Central memory CD4-positive, alpha-beta T cell (primary cell): ENCODE data around the gene SEPTIN8.

ENCODE experiments used
- DNase-seq: peaks from one replicate; pipeline ENCODE4 v3.0.0; 2022

Gene SEPTIN8

DNA sequence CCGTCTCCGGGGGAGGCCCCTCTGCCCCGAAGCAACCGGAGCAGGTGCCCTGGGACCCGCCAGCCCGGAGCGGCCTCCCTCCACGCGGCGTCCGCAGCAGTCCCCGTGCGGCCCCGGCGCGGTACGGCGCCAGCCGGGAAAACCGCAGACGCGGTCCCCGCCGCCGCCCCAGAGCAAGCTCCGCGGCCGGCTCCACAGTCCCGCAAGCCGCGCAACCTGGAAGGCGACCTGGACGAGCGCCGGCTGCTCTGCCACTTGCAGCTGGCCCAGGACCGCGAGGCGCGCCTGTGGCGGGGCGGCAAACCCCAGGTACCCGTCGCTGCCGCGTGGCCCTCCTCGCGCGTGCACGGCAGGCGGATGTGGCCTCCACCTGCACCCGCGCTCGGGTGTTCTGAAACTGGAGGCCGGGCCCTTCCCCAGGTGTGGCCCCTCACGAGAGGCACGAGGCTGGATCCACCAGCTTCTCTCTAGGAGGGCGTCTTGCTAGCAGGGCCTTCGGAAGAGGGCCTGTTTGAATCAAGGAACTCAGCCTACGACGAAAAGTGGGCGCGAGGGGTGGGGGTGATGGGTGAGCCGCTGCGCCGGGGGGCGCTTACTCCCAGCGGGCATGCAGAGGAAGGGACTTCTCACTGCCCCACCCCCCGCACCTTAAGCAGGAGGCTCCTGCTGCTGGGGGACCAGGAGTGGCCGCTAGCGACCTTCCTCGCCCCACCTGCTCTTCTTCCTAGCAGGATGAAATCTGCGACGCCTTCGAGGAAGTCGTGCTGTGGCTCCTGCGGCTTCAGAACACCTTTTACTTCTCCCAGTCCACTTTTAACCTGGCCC lies 29.2 kb downstream of the SEPTIN8 start:
- peak; percentile 65 for DNase-seq

DNA sequence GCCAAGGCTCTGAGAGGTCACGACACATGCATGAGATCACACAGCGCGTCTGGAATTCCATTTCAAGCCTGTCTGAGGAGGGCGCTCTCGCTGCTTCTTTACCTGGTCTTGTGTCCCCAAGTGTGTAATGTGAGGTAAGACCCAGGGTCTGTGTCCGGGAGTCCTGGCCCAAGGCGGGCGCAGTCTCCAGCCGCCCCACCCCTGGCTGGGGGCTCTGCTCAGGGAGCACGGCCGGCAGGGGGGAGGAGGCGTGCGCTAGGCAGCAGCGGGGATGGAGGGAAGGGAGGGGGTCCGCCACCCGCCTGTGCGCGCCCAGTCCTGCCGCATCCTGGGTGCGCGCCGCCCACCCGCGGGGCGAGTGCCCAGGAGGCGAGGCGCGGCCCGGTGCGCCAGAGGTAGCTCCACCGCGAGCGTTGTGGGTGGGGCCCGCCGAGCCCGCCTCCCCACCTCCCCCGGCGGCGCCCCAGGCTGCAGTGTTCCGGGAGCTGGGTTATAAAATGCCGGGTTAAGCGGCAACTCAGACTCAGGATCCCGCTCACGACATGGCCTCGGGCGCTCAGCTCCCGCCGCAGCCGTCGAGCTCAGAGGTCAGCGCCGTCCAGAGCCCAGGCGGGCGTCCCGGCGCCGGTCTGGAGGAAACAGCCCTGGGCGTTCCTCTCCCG lies 30.0 kb downstream of the SEPTIN8 start, which contains the start of gene CCNI2:
CCNI2 (plus strand) TSS at position 473 of the 662 bp plus-strand sequence; CDS start at position 543, 70 bp downstream.
- DNase-seq, result peak; percentile 71

DNA sequence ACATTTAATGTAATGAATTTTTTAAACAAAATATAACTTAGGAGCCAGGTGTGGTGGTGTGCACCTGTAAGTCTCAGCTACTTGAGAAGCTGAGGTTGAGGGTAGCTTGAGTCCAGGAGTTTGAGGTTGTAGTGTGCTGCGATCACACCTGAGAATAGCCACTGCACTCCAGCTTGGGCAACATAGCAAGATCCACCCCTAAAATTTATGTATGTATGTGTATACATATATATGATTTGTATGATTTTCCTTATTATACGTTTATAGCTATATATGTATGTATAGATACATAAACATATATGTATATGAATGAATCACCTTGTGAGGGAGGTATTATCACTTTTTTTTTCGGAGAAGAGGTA lies 30.5 kb downstream of the SEPTIN8 start:
- DNase-seq, result no peak

- DNase-seq, result no peak
Observed at GRCh38 chr5:132744659-132745058, 32.4 kb downstream of the SEPTIN8 start.

DNA sequence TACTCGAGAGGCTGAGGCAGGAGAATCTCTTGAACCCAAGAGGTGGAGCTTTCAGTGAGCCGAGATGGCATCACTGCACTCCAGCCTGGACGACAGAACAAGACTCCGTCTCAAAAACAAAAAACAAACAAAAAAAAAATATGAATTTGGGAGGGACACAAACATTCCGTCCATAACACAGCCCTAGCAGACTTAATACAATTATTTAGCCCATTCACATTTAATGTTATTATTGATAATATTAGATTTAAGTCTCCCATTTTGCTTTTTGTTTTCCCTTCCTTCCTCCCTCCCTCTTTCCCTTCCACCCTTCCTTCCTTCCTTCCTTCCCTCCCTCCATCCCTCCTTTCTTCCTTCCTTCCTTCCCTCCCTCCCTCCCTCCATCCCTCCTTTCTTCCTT lies 34.4 kb downstream of the SEPTIN8 start:
- DNase-seq, result no peak

DNA sequence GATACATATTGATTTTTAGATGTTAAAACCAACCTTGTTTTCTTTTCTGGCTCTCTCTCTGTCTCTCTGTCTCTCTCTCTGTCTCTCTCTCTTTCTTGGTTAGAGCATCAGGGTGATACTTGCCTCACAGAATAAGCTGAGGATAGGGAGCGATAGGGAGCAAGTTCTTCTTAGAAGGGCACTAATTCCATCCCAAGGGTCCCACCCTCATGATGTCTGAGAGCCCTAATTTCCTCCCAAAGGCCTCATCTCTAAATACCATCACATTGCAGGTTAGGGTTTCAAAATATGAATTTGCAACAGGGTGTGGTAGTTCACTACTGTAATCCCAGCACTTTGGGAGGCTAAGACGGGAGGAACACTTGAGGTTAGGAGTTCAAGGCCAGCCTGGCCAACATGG lies 34.9 kb downstream of the SEPTIN8 start:
- no peak for DNase-seq

- no peak for DNase-seq
Observed at GRCh38 chr5:132739232-132739631, 37.8 kb downstream of the SEPTIN8 start.

DNA sequence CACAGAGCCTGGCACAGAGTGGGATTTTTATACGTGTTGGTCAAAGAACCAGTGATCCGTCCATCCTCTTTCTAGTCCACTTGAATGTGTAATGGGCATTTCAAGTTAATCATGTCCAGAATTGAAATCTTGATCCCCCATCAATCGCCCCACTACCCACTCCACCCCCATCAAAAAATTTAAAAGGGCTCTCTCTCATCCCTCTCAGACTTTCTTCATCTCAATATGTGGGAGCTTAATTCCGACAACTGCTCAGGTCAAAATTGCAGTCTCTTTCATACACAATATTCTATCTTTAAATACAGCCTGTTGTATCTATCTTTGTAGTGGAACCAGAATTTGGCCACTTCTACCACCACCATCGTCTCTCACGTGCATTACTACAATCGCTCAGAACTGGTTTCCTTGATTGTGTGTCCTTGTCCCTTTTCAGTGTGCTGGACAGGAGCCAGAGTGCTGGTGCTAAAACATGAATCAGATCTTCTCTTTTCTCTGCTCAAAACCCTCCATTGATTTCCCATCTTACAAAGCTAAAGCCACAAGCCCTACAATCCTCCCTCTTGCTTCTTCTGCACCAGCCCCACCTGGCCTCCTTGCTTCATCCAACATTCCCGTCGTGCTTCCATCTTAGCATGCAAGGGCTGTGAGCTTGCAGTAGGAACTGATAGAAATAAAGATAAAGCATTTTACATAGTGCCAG lies 38.9 kb downstream of the SEPTIN8 start:
- DNase-seq, result no peak

GRCh38 chr5:132736853-132737833 lies 39.9 kb downstream of the SEPTIN8 start, which contains the start of gene KIF3A:
Gene KIF3A (minus strand): TSS chr5:132737546. CDS start chr5:132737419, 127 bp downstream.
- peak; percentile 97 for DNase-seq

DNA sequence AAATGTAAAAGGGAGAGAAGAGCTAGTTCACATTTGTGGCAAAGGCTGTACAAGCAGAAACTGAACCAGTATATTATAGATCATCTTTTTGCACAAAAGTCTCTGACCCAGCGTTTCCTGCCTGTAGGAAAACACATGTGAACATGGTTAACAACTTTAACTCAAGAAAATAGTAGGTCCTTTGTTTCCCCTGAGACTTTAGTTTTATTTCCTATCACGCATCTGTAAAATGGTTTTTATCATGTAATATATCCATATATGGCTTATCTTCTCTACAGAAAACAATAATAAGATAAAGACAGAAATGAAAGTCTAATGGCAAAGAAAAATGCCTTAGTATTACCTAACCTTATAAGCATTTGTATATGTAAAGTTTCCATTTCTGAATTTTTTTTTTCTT lies 42.4 kb downstream of the SEPTIN8 start:
- no peak for DNase-seq

DNA sequence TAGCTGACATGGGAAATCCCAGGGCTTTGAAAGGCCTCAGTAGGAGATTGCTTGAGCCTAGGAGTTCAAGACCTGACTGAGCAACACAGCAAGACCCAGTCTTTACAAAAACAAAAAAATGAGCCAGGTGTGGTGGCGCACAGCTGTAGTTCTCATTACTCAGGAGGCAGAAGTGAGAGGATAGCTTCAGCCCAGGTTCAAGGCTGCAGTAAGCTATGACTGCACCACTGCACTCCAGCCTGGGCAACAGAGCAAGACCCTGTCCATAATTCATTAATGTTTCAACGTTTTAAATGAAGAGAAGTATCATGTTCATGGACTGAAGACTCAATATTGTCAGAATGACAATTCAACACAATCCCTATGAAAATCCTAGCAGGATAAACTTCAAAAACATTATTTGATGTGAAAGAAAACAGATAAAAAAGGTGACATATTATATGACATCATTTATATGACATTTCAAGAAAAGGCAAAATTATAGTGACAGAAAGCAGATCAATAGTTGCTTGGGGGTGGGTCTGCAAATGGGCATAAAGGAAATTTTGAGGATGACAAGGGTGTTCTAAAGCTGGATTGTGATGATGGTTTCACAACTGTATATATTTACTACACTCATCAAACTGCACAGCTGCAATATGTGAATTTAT lies 43.4 kb downstream of the SEPTIN8 start:
- DNase-seq, result no peak

- DNase-seq, result no peak
Observed at GRCh38 chr5:132729896-132730295, 47.1 kb downstream of the SEPTIN8 start.

GRCh38 chr5:132725745-132726144 lies 51.3 kb downstream of the SEPTIN8 start:
- DNase-seq, result no peak

GRCh38 chr5:132718544-132719312 lies 58.3 kb downstream of the SEPTIN8 start:
- DNase-seq, result no peak

DNA sequence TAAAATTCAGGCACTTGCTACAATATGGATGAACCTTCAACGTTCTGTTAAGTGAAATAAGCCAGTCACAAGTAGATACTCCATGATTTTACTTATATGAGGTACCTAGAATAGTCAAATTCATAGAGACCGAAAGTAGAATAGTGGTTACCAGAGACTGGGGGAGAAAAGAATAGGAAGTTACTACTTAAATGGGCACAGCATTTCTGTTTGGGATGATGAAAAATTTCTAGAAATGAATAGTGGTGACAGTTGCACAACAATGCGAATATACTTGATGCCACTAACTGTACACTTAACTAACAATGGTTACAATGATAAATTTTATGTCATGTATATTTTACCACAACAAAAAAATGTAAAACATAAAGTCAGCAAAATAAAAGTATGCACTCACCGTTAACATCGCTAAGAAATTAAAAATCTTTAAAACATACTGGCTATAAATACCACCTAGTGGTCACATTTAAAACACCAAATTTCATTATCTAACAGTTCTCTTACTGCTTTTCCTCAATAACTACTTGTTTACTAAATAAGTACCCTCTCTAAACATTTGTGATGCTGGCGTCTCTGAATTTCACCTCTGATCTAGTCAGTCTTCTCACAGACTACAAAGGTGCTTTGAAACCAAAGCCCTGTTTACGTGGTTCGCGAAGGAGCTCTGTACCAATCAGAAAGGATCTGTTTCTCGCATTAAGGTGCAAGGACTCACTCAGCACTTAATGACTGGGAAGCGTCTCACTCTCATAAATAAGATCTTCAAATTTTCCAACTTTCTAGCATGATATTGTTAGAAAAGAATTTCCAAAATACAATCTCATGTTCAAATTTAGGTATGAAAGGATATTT lies 62.4 kb downstream of the SEPTIN8 start:
- DNase-seq, result peak; percentile 6

DNA sequence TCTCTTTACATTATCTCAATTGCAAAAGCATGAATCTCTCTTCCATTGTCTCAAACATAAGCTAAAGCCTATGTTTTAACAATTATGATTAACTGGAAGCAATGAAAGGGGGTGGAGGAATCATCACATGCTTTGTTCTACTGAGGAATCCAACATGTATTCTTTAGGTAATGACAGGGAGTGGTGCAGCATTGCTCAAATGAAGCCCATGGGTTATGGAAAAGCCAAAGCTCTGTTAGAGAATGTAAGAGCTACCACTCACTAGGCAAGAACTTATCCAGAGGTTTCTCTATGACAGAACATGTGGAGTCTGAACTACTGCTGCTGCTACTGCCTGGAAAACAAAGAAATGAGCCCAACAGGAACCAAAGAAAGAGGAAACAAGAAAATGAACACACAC lies 68.4 kb downstream of the SEPTIN8 start:
- DNase-seq, result no peak

- DNase-seq, result no peak
Observed at GRCh38 chr5:132704875-132705274, 72.2 kb downstream of the SEPTIN8 start.
